Ammon's horn (tissue), 1 donor: ENCODE data around the gene RAMAC.
"Not testable (repeated sequence)": the region's sequence is repeated elsewhere in the genome, so short reads cannot be mapped to it uniquely, and the experiment has no call there.

Source experiments
- DNase-seq: peaks from one replicate; pipeline ENCODE4 v3.0.0-alpha.2; 2016; ENCODE audit warnings: low spot score

The RAMAC gene

GRCh38 chr15:82985688-82986441 lies at the start of gene RAMAC:
Gene RAMAC (plus strand): TSS chr15:82986210. CDS start chr15:82989019, 2,809 bp downstream.
- DNase-seq = peak; percentile 96

DNA sequence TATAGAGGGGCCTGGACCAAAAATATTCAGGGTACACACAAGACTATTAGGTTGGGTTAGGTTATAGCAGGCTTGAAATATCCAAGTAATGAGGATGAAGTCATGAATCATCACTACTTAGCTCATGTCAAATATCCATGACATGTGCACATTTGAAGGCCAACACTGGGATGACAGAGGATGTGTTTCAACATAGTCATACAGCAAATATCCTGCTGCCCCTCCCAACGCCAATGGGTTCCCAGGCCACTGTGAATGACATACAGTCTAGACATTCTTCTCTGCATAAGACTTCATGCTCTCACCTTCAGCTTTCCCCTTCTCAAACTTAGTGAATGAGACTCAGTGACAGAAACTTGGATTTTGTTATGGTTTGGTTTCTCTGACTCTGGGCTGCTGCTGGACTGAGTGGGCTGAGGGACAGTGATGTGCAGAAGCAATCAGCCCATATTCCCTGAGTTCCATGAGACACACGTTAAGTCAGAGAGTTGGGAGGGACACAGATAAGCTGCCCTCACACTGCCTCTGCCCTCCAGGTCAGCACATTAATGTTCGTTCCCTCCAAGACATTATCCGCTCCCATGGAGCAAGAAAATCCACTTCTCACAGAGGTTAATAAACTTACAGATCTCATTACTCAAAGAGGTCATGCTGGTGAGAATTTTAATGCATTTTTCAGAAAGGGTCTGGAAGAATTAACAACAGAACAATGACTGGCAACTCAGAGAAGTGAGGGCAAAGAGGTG lies 48.9 kb upstream of the RAMAC start:
- no peak for DNase-seq

- DNase-seq = no peak
Observed at GRCh38 chr15:82937712-82938058, 48.3 kb upstream of the RAMAC start.

GRCh38 chr15:82939678-82940077 lies 46.3 kb upstream of the RAMAC start:
- not testable (repeated sequence) for DNase-seq

DNA sequence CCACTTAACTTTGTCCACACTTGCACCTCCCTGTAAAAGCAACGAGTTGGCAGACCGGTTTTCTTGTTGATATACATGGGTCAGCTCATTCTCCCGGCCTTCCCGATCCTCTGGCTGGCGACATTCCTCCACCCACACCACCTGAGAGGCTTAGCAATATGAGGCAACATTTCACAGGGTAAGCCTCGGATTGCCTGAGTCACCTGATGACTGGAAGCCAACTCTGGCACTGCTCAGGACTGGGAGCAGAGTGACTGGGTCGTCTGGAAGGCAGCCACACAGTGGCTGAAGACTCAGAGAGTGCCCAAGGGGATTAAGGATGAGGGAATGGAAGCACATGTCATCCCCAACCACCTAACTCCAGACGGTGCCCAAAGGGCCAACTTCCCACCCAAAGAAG lies 43.3 kb upstream of the RAMAC start:
- no peak for DNase-seq

- DNase-seq = no peak
Observed at GRCh38 chr15:82943176-82943575, 42.8 kb upstream of the RAMAC start.

GRCh38 chr15:82944056-82944455 lies 42.0 kb upstream of the RAMAC start:
- DNase-seq = no peak

DNA sequence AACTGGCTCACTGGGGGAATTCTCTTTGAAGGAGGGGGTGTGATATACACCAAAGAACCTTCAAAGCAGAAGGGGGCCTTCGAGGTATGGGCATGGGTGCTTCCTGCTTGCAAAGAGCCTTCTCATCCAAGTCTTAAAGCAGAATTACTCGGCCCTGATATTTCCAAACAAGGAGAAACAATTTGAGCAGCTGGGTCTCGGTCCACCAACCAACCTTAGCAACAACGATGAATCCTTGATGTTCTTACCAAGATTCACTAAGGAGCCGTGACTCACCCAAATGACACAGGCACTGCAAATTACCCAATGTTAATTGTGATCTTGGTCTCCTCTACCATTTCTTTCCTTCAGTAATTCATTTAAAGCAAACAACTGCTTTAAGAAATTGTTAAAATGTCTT lies 41.2 kb upstream of the RAMAC start:
- DNase-seq = no peak

DNA sequence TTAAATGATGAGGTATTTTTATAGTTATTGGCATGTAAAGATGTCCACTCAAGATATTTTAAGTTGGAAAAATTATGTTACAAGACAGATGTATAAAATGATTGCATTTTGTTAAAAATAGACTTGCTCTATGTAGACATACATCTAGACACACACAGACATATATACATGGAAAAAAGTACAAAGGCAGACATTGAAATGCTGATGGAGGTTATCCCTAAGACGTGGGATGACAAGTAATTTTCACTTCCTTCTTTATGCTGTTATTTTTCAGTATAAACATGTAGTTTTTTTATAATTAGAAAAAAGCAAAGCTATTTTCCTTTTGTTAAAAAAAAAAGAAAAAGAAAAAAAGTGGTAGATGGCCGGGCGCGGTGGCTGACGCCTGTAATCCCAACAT lies 40.7 kb upstream of the RAMAC start:
- no peak for DNase-seq

- no peak for DNase-seq
Observed at GRCh38 chr15:82946155-82946701, 39.8 kb upstream of the RAMAC start.

GRCh38 chr15:82950295-82950694 lies 35.7 kb upstream of the RAMAC start:
- no peak for DNase-seq

DNA sequence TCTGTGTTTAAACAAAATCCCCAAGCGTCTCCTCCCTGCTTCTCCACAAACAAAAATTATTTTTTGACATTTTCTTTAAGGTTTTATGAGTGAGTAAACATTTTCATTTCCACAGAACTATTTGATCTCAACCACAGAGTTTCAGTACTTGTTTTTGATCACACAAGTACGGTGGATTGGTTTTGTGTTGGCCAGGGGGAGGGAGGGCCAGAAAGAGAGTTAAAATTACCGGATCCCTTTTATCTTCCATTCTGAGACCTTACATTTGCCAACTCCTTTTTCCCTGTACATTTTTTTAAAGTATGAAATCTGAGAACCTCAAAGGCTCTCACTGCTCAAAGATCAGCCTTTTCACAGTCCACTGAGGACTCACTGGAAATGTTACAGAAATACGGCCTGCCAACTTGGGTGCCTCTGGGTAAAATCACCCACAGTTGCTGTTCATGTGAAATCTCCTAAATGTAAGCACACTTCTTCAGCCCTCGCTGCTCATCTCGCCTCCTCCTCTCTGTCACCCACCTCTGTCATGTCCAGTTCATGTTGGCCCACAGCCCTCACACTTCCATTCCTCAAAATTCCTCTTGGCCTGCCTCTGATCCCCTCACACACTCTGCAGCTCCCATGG lies 35.2 kb upstream of the RAMAC start:
- DNase-seq = no peak

DNA sequence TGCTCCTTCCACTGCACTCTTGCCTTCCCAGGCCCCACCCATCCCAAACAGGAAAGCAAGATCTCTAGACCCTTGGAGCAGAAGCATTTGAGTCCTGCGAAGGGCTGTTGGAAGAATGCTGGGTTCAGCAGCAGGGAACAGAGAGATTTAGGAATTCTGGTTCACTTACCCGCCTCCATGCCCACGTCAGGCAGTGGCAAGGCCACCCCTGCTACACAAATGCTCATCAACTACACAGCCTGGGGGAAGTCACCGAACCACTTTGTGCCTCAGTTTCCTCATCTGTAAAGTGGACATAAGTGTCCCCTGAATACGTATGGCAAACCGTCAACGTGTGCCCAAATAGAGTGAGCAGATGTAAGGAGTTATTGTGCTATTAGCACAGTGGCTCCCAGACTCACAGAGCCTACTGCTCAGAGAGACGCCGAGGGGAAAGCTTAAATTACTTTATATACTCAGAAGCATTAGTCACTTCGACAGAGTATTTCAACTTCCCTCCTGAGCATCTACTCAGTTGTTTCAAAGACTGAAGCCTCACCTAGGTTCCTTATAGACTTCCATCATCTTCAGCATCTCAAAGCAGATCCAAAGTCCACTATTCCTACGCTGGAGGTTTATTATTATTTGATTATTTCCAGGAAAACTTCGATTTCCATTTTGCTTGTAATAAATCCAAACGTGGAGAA lies 34.4 kb upstream of the RAMAC start:
- DNase-seq = no peak

GRCh38 chr15:82952158-82953081 lies 33.6 kb upstream of the RAMAC start, which contains the start of gene HOMER2:
Gene HOMER2 (minus strand): TSS chr15:82952720. CDS start chr15:82952535, 185 bp downstream.
- no peak for DNase-seq

DNA sequence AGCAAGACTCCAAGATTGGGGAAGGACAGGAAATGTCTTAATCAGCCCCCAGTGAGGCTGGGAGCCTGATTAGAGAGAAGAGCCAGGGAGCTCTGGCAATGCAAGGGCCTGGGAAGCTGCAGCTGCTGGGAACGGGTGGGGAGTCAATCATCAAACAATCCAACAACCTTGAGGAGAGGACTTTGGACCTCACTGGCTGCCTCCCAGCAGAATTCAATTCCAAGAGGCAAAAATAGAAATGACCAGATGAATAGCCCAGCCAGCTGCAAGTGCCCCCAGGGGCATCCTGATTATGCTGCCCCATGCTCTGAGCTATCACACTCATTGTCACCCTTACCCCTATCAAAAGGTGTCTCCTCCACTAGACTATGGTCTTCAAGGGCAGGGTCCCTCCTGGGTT lies 27.4 kb upstream of the RAMAC start:
- DNase-seq = no peak

DNA sequence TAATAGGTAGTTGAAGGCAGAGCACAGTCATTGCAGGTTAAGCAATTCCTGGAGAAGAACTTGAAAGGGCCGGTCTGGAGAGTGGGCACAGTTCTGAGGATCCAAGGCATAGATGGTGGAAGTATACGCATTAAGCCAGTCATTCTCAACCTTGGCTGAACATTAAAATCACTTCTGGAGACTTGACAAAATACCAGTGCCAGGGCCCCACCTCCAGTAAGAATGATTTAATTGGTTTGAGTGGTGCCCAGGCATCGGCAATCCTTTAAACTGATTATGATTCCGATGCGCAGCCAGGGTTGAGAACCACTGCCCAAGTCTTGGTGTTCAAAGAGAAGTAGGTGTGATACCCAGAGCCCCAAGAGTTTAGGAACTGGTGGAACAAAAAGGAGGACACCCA lies 26.6 kb upstream of the RAMAC start:
- DNase-seq = no peak

GRCh38 chr15:82960766-82961165 lies 25.2 kb upstream of the RAMAC start:
- DNase-seq = no peak

DNA sequence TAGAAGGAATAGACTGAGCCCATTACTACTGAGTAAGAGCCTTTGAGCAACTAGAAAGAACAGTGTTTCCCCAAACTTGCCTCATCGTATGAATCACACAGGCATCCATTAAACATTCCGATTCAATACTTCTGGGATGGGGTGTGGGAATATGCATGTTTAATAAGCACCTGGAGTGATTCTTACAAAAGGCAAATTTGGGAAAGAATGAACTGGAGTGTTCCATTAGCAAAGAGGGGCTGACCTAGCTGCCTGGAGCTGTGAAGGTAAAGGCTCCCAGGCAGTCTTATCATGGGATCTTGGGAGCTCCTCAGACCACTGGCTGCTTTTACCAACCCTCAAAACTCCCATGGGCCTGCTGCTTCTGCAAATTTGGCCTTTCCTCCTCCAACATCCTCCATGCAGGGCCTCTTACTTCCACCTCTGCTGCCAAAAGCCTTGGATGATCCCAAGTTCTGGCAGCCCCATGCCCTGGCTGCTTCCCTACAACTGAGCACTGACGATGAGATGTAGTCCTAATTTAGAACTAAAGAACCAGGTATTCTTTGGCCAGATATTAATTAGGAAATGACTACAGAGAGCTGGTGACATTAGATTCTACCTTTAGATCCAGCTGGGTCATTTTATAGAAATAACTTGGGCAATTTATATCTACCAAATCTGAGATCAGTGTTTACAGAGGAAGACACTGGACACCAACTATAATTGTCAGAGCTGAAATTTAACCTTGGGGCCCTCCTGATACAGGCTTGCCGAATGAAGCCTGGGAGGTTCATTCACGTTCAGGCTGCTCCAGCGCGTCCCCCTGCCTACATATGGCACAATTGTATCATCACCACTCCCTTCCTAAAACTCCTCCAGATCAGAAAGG lies 22.3 kb upstream of the RAMAC start:
- no peak for DNase-seq

DNA sequence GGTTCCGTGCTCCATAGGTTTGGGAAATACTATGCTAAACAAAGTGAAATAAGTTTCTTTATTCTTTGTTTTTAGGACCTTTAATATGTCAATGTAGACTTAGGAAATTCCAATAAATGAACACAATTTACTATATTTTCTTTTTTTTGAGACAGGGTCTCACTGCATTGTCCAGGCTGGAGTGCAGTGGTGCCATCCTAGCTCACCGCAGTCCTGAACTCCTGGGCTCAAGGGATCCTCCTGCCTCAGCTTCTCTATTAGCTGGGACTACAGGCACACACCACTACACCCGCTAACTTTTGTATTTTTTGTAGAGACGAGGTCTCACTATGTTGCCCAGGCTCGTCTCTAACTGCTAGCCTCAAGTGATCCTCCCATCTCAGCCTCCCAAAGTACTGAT lies 21.1 kb upstream of the RAMAC start:
- no peak for DNase-seq

GRCh38 chr15:82966671-82967071 lies 19.3 kb upstream of the RAMAC start:
- no peak for DNase-seq
